ENCODE measurements around the gene ZNF385B.
"Not testable (repeated sequence)": the region's sequence is repeated elsewhere in the genome, so short reads cannot be mapped to it uniquely, and the experiment has no call there.

Gene ZNF385B

DNA sequence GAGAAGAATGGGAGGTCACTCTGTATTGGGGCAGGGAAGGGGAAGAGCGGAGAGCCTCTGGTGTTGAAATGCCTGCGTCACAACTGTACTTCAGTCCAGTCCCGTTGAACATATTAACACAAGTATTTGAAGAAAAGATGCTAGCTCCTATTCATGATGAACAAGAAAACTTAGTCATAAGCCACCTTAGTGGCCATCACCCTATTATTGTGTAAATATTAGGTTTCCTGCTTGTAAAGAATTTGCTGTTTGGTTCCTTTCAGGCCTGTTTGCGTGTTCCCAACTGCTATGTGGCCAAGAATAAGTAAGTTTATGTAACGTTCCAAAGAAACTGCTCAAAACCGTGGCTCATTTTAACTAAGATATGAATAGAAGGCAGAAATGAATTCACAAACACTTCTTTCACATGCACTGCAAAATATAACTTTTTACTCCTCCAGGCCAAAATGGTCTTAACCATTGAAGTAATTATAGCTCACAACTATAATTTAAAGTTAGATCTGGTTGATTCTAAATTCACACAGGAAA is 204.3 kb downstream of the ZNF385B start:
- no peak for DNase-seq
- intact Hi-C loops (cut with DNase I): no loop called here

DNA sequence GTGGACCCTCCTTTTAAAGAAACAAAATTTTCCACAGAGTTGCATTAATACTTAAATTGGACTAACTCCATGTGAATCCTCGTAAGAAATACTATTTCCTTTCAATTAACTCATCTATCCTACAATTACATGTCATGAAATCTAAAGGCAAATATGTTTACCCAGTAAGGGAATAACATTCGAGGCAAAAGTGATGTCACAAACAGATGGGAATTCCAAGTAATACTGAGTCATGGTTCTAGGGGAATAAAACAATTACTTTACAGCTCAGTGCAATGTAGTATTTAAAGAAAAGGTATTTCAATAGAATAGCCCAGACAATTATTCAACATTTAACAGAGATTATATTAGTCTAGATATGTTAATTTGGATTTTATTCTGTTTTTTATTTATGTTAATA is 205.8 kb downstream of the ZNF385B start:
- DNase-seq: no peak
- intact Hi-C loops (cut with DNase I): no loop called here

DNA sequence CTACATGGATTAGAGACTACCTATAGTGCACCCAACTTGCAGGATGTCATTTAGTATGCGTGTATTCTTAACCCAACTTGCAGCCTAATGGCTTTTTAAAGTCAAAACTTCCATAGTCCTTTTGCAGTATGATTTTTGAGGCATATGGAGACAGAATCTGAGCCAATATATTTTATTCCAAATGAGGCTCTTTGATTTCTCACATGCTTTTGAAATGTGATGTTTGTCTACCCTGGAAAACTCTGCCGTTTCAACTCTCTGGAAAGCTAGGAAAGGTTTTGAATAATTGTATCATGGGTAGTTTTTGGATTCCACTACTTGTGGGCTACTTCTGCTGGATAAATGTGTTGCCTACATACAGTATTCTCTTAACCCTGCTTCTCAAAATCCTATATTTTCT is 206.6 kb downstream of the ZNF385B start:
- intact Hi-C loops (cut with DNase I): no loop called here
- no peak for DNase-seq

DNA sequence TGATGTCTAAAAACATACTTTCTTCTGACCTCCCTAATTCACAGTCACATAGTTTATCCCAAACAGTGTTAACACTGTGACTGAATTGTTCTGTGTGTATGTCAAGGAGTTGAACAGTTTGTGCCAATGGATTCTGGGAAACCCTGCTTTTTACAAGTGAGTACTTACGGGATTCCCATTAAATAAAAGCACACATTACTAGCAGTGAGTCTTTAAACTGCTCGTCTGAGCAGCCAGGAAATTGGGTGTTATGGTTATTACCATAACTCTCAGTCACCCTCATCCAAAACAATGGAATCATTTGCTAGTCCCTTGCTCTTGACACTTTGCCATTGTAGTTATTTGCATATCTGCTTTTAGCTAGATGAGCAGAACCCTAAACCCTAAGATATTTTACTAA is 209.1 kb downstream of the ZNF385B start:
- intact Hi-C loops (cut with DNase I): no loop called here
- no peak for DNase-seq

DNA sequence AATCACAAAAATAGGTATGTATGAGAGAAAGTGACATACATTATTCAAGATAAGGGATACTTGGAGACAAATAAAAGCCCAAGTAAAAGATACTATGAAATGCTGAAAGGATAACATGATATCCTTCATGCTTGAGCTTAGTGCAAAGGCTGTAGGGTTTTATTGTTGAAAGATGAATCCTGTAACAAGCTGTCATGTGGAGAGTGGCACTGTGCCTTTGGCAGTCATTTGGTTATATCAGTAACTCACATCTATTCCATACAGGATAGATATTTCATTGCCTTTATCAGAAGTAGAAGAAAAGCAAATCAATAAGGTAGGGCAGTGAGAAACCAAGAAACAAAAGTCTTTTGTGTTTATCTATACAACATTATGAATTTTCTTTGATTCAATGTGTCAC is 211.0 kb downstream of the ZNF385B start:
- intact Hi-C loops (cut with DNase I): no loop called here
- no peak for DNase-seq

DNA sequence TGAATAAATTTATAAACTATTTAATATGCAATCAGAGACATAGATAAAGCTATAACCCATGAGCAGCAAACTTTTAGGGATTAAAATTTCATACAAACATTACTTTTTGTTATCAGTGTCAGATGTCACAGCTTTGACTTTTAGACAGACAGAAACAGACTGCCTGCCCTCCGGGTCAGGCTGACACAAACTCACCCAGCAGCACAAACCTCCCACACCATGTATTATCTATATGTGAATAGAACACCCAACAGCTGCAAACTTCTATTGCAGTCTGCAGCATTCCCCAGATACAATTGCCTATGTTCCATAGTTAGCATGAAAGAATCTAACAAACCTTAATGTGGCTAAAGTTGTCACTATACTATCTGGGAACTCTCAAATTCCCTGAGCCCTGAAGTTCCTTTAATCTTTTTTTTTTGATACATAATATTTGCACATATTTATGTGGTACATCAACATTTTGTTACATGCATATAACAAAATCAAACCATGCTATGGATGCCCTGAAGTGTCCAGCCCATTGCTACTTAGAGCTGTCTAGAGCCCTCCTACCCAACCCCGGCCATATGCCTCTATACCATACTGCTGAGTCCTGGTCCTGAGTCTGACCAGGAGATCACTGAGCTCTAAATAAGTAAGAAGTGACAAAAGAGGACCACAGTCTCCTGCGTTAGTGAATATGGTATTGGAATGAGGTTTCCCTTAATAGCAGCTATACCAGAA is 214.4 kb downstream of the ZNF385B start:
- DNase-seq: no peak
- intact Hi-C loops (cut with DNase I): no loop called here

DNA sequence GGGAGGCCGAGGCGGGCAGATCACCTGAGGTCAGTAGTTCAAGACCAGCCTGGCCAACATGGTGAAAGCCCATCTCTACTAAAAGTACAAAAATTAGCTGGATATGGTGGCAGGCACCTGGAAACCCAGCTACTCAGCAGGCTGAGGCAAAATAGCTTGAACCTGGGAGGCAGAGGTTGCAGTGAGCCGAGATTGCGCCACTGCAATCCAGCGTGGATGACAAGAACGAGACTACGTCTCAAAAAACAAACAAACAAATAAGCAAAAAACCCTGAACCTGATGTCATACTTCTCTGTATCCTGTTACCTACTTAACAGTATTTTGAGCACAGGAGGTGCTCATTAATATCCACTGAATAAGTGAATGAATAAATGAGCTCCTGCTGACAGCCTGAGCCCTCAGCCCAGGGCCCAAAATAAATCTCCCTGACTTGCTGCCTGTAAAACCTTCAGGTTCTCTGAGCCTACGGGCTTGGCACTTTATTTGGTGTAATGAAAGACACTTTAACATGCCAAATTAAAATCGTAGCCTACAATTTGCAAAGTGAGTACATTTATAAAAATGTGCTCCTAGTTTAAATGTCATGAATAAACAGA is 215.1 kb downstream of the ZNF385B start:
- no peak for DNase-seq
- intact Hi-C loops (cut with DNase I): no loop called here

DNA sequence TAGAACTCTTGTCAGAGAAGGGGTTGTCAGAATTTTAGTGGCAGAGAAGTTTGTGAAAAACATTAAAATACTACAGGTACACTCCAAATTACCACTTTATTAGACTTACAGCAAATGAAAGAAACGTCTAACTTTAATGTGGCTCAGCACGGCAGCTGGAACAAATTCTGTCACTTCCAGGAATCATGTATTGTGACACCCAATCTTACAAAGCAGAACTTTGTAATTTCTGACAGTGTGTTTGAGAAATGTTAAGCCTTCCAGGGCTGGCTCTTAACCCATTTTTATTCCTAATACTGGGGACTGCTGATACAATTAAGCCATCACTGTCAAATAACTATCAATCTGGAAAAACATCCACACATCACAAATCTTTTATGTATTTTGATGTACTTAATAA is 216.4 kb downstream of the ZNF385B start:
- no peak for DNase-seq
- intact Hi-C loops (cut with DNase I): no loop called here

DNA sequence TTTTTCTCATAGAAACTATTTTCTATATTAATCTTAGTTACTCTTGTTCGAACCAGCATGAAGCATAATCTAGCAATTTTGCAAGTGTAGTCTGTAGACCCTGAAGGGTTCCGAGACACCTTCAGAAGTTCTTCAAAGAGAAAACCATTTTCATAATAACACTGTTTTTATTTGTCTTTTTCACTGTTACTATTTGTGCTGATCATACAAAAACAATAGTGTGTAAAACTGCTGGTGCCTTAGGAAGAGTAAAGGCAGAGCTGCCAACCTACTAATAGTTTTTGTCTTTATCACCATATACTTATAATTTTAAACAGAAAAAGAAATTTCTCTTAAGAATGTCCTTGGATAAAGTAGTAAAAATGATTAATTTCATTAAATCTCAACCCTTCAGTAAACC is 218.9 kb downstream of the ZNF385B start:
- intact Hi-C loops (cut with DNase I): no loop called here
- DNase-seq: no peak

DNA sequence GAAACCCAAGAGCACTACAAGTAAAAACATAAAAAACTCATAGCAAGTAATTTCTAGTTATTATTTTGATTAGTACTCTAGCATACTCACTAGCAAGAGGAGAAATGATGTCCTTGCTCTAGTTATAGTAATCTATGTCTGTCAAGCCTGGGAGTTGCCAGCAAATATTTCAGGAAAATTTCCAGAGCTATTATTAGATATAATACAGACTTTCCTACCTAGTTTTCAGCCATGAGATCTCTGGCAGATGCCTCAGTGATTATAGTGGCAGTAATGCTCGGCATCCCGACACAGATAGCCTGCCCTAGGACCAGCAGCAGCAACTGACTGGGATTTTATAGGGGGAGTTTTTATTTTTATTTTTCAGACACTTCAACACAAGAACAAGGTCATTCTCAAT is 224.4 kb downstream of the ZNF385B start:
- intact Hi-C loops (cut with DNase I): no loop called here
- DNase-seq: no peak

DNA sequence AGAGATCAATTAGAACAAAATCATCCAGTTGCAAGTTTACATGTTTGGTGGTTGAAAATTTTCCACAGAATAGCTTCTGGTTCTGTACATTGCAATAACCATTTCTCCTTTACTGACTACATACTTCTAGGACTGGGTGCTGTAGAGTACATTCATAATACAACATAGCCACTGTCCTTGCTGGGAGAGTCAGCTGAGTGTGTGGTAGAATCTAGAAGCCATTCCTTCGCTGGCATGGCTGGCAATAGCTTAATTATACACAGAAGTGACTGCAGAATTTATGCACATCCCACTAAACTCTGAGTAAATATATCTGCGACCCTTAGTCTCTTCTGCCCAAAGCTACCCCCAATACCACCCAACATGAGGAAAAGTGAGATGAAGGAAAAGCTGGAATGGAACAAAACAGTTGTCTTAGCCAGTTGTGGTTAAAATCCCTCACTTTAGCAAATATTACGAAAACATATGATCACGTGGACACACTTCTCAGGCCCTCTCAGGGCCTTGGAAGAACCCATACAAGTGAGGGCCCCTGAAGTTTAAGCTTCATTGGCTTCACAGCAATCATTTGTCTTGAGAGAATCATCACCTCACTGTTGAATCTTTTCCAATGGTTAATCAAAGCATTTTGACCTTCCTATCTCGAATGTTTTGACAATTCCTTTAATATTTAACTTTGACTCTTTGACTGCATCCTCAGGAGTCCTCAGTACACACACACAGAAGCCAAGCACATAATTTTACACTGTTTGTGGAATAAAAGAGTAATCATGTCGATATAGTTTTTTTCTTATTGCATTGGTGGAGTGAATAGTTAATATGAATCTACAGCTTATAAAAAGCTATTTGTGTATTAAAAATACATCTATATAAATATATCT is 225.1 kb downstream of the ZNF385B start:
- intact Hi-C loops (cut with DNase I): no loop called here
- DNase-seq: no peak

DNA sequence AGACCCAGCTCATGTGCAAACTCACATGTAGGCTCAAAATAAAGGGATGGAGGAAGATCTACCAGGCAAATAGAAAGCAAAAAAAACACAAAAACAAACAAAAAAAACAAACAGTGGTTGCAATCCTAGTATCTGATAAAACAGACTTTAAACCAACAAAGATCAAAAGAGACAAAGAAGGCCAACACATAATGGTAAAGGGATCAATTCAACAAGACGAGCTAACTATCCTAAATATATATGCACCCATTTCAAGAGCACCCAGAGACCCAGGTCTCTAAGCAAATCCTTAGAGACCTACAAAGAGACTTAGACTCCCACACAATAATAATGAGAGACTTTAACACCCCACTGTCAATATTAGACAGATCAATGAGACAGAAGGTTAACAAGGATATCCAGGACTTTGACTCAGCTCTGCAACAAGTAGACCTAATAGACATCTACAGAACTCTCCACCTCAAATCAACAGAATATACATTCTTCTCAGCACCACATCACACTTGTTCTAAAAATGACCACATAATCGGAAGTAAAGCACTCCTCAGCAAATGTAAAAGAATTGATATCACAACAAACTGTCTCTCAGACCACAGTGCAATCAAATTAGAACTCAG is 229.5 kb downstream of the ZNF385B start:
- intact Hi-C loops (cut with DNase I): not testable (repeated sequence)

DNA sequence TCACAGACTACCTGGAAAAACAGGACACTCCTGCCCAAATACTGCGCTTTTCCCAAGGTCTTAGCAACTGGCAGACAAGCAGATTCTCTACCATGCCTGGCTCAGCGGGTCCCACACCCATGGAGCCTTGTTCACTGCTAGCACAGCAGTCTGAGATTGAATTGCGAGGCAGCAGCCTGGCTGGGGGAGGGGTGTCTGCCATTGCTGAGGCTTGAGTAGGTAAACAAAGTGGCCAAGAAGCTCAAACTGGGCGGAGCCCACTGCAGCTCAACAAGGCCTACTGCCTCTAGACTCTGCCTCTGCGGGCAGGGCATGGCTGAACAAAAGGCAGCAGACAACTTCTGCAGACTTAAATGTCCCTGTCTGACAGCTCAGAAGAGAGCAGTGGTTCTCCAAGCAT is 231.6 kb downstream of the ZNF385B start:
- DNase-seq; intact Hi-C loops (cut with DNase I): not testable (repeated sequence)

More for the DNA sequence above, 229.5 kb downstream of the ZNF385B start:
- DNase-seq: not testable (repeated sequence)

DNA sequence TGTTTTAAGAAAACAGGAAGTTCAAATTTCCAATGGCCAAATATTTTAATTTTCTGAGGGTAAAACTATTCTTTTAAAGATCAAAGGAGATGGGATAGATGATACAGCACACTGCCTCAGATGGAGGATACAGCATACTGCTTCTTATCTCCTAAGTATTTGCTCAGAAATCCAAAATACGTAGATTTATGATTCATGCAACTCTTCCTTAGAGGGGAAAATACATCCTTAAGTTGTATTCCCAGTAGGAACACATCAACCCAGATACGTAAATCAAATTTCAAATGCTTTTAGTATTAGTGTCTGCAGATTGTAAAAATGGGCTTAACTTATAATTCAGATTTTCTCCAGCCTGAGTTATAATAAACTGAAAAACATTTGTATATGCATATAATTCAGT is 235.2 kb downstream of the ZNF385B start:
- intact Hi-C loops (cut with DNase I): no loop called here

DNA sequence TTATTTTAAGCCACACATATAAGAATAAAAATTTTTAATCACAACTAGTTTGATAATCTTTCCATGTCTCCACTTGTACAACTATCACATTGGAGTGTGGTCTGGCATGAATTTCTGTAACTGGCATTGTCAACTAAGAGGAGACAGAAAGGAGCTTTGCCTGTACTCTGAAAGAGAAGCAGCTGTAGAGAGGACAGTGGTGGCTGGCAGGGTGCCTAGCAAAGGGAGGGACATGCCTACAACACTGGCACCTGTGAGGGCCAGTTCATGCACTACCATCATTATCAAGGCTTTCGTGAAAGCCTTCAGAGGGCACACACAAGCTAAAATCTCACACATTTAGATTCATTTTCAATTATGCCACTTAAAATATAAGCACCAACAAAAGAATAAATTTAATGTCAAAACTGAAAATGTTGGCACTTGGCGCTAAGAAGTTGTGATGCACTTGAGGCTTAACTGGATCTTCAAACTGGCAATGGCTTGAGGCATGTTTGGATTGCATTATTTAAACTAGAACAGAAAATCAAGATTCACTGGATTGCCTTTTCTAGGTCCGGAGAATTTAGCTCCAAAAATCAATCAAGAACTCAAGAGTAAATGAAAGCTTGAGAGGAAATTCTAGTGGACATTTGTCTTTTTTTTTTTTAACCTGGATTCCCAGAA is 238.6 kb downstream of the ZNF385B start:
- DNase-seq: no peak
- intact Hi-C loops (cut with DNase I): no loop called here

More for the DNA sequence above, 235.2 kb downstream of the ZNF385B start:
- no peak for DNase-seq

DNA sequence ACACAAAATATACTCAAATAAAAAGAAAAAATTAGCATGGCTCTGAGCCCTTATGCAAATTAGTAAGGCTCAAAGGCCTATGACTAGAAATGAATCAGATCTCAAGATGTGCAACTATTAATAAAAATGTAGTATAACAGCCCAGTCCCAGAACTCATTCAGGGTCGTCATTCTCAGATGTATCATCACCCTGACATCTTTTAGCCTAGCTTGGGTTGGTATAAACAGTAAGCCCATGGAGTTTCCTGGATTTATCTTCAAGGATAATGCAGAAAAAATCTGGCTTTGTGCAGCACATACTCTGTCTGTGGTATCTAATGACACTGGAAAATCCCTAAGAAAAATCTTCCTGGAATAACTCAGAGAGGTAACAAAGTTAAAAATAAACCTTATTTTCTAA is 239.3 kb downstream of the ZNF385B start:
- DNase-seq: no peak
- intact Hi-C loops (cut with DNase I): no loop called here

DNA sequence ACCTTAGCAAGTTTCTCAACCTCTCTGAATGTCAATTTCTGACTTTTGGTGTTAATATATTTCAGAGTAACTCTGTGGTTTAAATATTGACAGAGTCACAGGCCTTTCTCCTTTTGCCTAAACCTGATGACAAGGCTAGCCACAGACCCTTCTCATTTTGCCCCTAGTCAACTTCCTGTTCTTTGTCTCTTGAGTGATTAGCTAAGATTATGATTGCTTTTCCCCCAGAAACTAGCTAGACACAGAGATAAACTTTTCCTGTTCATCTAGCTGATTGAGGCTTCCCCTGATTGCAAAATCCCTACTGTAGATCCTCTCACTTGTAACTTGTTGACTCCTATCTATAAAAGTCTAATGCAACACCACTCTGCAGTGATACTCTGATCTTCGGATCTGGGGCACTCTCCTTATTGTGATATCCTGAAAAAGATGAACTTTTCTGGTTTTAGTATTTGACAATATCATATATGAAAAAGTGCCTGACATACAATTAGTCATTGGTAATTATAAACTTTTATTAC is 241.4 kb downstream of the ZNF385B start:
- no peak for DNase-seq
- intact Hi-C loops (cut with DNase I): no loop called here

DNA sequence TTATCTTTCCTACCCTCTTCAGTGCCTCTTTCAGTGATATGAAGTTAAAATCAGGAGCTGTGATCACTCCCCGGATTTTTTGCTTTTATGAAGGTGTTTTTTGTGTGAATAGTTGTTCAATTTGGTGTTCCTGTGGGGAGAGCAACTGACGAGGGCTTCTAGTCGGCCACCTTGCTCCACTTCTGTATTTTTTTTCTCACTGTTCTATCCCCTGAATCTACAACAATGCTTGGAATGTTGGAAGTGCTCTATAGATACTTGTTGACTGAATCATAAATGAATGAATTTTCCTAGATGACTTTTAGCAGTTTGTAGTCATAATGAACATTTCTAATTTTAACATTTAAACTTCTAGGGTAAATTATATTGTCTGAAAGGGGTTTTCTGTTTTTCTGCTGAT is 247.3 kb downstream of the ZNF385B start:
- intact Hi-C loops (cut with DNase I): no loop called here
- no peak for DNase-seq

DNA sequence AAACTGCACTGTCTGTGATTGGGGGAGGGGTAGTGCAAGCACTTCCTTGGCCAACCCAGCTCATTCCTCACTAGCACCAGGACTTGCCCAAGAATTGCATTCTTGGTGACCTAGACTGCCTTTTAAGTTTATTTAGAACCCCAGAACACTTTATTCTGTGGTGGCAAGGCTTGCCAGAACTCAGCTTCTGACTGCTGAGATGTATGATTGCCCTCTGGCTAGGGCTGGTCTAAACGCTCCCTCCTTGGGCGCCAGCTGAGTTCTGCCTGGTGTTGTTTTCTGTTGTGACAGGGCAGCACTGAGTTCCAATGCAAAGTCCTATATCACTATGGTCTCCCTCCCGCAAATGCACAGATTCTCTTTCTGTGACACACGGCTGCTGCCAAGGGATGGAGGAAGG is 247.7 kb downstream of the ZNF385B start:
- DNase-seq: no peak
- intact Hi-C loops (cut with DNase I): no loop called here
